Measurements from ENCODE around the gene OBP2B.

DNA sequence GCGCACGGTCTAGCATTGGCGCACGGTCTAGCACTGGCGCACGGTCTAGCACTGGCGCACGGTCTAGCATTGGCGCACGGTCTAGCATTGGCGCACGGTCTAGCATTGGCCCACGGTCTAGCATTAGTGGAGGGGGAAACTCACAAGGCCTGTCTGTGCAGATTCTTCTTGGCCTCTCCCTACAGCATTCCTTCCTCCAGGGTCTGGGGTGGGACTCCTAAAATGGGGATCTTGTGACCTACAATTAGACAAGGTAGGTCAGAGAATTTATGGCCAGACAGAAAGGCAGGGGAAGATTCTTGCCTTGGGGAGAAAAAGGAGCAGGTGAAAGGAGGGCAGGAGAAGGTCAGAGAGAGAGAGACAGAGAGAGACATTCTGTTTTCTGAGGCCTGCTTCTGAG lies 39.9 kb downstream of the OBP2B start:
- TF ChIP-seq, protein P1, sequence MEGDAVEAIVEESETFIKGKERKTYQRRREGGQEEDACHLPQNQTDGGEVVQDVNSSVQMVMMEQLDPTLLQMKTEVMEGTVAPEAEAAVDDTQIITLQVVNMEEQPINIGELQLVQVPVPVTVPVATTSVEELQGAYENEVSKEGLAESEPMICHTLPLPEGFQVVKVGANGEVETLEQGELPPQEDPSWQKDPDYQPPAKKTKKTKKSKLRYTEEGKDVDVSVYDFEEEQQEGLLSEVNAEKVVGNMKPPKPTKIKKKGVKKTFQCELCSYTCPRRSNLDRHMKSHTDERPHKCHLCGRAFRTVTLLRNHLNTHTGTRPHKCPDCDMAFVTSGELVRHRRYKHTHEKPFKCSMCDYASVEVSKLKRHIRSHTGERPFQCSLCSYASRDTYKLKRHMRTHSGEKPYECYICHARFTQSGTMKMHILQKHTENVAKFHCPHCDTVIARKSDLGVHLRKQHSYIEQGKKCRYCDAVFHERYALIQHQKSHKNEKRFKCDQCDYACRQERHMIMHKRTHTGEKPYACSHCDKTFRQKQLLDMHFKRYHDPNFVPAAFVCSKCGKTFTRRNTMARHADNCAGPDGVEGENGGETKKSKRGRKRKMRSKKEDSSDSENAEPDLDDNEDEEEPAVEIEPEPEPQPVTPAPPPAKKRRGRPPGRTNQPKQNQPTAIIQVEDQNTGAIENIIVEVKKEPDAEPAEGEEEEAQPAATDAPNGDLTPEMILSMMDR (IDR thresholded peaks at IDR 0.05) = no peak
- TF ChIP-seq POLR2AphosphoS5 (IDR thresholded peaks at IDR 0.05) (no peak), EP300 (IDR thresholded peaks at IDR 0.05) (no peak)
